GM18505 (cell line): Measurements from ENCODE around the gene NXF1.
"Not testable (repeated sequence)": the region's sequence is repeated elsewhere in the genome, so short reads cannot be mapped to it uniquely, and the experiment has no call there.

ENCODE experiments used
- ATAC-seq: cut with Tn5 transposase; IDR thresholded peaks from one replicate; pipeline ENCODE4 v1.9.1; 2021; ENCODE audit not compliant: unreplicated experiment
- POLR2A ChIP-seq: IDR thresholded peaks from 4 replicates; pipeline ENCODE4 v1.6.1; 2011; ENCODE audit warnings: borderline replicate concordance; ENCODE audit not compliant: insufficient read depth, insufficient read length; ENCODE audit errors: extremely low read depth

Gene NXF1

GRCh38 chr11:62788991-62789390 is 16.2 kb downstream of the NXF1 start:
- TF ChIP-seq POLR2A = no peak
- no peak for ATAC-seq

GRCh38 chr11:62787005-62787759 is 18.1 kb downstream of the NXF1 start, which contains the start of gene TMEM179B:
Gene TMEM179B, plus strand, starts transcription at chr11:62787402. Its CDS starts 30 bp downstream, at chr11:62787432.
- peak; percentile 98 for TF ChIP-seq POLR2A
- peak; percentile 56 for ATAC-seq

GRCh38 chr11:62786318-62787004 is 18.8 kb downstream of the NXF1 start:
- ATAC-seq = peak; percentile 65
- TF ChIP-seq POLR2A = no peak

GRCh38 chr11:62782753-62783152 is 22.5 kb downstream of the NXF1 start:
- no peak for ATAC-seq
- no peak for TF ChIP-seq POLR2A

GRCh38 chr11:62778441-62778840 is 26.8 kb downstream of the NXF1 start:
- no peak for ATAC-seq
- TF ChIP-seq POLR2A = no peak

- no peak for ATAC-seq
- TF ChIP-seq POLR2A = no peak
Measured at GRCh38 chr11:62777389-62777788, 27.9 kb downstream of the NXF1 start.

GRCh38 chr11:62775646-62776045 is 29.6 kb downstream of the NXF1 start:
- ATAC-seq = no peak
- TF ChIP-seq POLR2A = no peak

GRCh38 chr11:62774407-62774806 is 30.8 kb downstream of the NXF1 start:
- TF ChIP-seq POLR2A = no peak
- no peak for ATAC-seq

GRCh38 chr11:62771144-62772021 is 33.9 kb downstream of the NXF1 start, which contains the start of gene TAF6L:
Gene TAF6L, plus strand, starts transcription at chr11:62771396. Its CDS starts 4,388 bp downstream, at chr11:62775784.
- peak; percentile 71 for TF ChIP-seq POLR2A
- ATAC-seq = peak; percentile 66

- peak; percentile 2 for ATAC-seq
- TF ChIP-seq POLR2A = no peak
Measured at GRCh38 chr11:62770778-62771143, 34.5 kb downstream of the NXF1 start.

- ATAC-seq = not testable (repeated sequence)
Measured at GRCh38 chr11:62760867-62761227, 44.4 kb downstream of the NXF1 start.

- TF ChIP-seq POLR2A = no peak
- ATAC-seq = no peak
Measured at GRCh38 chr11:62757846-62758788, 47.1 kb downstream of the NXF1 start.
